GM21576 (cell line): Measurements from ENCODE around the gene CSNK2A2.

Experiments used
- ATAC-seq: cut with Tn5 transposase; IDR thresholded peaks from one replicate; pipeline ENCODE4 v1.9.1; 2021; ENCODE audit warnings: mild to moderate bottlenecking, moderate library complexity; ENCODE audit not compliant: unreplicated experiment

CSNK2A2 gene

DNA sequence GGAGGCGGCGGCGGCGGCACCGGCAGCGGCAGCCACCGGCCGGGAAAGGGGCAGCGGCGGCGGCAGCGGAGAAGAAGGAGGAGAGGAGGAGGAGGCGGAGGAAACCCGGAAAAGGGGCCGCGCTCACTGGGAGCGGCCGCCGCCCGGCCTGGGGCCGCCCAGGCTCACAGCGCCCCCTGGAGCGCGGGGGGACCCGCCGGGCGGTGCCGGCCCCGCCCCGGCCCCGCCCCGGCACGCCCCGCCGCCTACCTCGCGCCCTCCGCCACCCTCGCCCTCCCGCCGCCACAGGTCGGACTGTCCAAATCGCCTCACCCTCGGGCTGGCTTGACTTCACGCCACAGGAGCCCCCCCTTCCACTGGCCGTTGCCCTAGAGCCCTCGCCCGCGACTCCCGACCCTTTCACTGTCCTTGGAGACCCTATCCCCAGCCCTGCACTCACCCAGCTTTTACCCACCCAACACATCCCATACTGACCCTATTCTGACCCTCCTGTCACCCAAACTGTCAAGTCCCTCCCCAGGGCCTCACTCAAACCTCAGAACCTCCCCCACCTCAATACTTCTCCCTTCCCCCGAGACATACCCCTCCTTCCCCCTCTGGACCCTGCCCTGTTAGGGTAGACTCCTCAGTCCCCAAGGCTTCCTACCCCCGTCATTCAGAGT, at the start of gene CSNK2A2:
TSS of gene CSNK2A2 (minus strand) at position 85 of the 662 bp plus-strand sequence. CDS start 370 bp downstream, outside the sequence.
- peak; percentile 84 for ATAC-seq

DNA sequence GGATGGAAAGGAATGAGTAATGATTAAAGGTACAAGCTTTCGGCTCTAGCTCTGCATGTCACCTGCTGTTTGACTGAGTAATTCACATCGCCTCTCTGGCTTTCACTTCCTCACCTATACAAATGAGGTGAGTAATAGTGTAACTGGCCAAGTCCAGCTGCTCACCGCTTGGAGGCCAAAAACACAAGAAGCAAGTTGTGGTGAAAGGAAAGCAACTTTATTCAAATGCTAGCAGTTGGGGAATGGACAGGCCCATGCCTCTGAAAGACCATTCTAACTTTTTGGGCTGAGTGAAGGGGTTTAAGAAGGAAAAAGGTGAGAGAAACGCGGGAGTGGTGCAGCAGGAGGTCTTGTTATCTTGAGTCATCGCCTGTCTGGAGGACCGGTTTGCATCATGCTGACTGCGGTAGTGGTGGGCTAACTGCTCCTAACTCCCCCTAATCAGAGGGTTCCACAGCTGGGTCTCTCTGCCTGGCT, 45.7 kb upstream of the CSNK2A2 start:
- peak; percentile 99 for ATAC-seq

DNA sequence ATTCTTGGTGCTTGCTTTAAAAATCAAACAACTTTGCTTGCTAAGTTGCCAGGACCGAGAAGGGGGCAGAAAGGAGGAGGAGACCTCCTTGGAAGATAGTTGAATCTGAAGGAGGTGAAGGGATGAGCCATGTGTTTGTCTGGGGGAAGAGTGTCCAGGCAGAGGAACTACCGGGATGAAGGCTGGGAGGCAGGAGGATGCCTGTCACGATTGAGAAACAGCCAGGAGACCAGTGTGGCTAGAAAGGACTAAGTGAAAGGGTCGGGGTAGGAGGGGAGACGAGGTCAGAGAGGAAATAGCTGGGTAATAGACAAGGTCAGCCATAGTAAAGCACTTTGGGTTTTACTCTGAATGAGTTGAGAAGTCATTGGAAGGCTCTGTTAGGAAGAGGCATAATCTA, 38.9 kb upstream of the CSNK2A2 start:
- no peak for ATAC-seq

DNA sequence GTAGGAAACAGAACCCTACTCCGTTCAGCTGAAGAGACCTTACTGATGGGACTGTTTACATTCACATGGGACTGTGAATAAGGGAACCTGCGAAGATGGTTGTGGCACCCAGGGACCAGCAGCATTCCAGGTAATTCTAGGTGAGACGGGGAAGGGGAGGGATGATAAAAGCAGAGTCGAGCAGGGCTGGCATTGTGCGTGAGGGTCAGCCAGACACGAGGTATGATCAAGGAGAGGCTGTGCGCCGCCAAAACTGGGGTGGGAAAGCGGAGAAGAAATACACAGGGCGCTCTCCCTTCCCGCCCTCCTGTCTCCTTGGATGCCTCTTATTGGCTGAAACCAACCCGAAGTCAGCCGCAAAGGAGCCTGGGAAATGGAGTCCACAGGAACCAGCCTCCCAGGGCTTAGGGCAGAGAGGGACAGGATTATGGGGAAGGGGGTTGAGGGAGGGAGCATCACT, 38.4 kb upstream of the CSNK2A2 start:
- ATAC-seq: peak; percentile 97

DNA sequence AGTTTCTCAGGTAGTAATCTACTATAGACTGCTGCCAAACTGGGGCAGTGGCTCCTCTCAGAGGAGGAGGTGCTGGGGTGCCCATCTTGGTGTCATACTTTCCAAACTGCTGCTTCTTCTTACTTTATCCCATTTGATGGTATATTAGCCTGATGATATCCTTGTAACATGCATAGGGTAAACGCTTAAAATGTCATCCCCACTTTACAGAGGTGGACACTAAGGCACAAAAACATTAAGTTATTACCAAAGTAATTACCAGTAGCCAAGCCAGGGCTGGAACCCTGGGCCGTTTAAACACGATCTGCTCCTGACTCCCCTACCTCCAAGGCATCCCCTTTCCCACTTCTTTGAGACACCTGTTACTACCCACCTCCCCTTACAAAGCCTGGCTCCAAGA, 37.8 kb upstream of the CSNK2A2 start:
- no peak for ATAC-seq

DNA sequence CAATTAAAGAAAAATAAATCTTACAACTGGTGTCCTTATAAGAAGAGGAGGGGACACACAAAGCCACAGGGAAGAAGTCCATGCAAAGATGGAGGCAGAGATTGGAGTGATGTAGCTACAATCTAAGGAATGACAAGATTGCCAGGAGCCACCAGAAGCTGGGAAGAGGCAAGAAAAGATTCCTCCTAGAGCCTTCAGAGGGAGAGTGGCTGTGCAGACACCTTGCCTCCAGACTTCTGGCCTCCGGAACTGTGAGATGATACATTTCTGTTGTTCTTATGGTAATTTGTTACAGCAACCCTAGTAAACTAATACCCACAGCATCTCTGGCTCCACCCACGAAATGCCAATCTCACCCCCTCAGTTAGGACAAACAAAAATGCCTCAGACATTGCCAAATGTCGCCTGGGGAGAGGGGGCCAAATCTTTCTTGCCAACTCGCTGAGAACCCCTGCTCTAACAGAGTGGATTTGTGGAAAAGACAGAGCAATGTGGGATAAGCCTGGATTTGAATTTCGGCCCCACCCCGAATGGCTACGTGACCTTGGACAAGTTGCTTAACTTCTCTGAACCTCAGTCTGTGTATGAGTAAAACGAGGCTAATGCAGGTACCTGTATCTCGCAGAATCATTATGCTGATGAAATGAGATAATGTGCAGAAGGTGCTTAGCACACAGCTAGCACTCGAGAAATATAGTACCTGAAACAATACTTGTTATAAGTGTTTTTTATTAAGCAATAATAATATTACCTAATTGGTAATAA, 37.1 kb upstream of the CSNK2A2 start:
- no peak for ATAC-seq

DNA sequence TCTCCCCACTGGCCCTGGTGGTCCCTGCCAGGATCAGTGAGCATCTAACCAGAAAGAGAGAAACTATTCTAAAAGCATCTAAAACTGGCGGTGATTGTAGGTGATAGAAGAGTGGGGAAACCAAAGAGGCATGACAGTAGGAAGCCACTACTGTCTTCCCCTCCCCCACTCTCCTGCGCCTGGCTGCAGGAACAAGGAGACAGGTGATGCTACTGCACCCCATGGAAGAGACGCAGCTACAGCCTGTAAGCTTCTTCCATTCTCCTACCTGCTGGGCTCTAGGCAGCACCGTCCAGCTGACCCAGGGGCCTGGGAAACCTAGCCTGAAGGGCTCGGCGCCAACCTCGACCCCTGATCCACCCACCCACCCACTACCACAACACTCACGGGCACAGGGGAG, 32.4 kb upstream of the CSNK2A2 start:
- no peak for ATAC-seq

DNA sequence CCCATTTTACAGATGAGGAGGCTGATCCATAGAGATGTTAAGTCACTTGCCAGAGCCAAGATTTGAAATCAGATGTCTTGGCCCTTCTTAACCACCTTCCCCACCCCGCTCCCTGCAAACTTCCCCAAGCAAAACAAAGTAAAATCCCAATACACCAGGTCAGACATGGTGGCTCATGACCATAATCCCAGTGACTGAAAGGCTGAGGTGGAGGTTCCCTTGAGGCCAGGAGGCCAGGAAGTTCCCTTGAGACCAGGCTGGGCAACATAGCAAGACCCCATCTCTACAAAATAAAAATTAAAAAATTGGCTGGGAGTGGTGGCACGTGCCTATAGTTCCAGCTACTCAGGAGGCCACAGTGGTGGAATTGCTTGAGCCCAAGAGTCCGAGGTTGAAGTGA, 28.9 kb upstream of the CSNK2A2 start:
- ATAC-seq: no peak

DNA sequence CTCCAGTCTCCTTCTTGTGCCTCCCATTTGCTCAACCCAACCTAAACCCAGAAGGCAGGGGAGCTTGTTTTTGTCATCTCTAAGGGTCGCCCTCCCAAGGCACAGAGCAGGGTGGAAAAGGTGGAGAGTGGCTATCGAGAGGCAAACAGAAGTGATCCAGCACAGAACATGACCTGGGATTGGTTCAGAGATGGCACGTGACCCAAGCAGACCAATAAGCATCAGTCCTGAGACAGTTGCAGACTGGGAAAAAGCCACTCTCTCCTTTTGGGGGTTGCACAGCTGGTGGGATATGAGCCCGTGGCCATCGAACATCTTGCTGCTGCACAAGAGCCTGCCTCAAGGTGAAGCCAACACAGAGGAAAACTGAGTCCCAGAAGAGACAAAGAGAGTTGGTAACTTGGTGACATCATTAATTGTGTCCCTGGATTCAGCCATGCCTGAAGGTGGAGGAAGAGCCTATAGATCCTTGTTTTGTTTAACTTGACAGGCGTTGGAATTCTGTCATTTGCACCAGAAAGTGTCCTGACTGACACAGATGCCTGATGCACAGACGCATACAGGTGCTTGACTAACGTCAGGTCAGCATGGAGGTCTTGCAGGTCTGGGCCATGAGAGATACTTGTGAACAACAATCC, 28.2 kb upstream of the CSNK2A2 start:
- ATAC-seq: no peak

DNA sequence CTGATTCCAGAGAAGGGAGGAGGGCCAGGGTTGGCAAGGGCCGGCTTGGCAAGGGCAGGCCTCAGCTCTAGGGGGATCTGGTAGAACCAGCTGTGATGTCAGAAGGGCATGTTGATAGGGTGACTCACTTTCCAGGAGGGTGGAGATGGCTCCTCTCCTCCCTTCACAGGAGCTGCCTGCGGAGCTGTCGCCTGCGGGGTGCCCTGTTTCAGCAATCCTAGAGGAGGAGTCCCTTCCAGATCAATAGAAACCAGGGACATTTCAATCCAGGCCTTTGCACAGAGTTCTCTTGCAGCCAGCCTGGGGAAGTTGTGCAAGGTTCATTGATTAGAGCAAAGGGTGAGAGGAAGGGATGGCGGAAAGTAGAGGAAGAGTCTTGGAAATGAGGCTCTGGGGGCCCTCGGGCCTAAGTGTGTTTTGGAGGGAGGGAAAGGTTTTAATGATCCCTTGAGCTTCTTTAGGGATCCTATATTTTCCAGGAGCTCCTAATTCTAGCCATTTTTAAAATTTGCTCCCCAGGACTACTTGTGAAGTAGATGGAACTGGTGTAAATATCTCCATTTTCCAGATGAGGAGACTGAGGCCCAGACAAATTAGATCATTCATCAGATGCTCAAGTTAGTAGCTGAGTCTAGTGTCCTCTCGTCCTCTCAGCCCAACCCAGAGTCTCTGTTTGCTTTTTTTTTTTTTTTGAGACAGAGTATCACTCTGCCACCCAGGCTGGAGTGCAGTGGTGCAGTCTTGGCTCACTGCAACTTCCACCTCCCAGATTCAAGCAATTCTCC, 24.8 kb upstream of the CSNK2A2 start:
- no peak for ATAC-seq

DNA sequence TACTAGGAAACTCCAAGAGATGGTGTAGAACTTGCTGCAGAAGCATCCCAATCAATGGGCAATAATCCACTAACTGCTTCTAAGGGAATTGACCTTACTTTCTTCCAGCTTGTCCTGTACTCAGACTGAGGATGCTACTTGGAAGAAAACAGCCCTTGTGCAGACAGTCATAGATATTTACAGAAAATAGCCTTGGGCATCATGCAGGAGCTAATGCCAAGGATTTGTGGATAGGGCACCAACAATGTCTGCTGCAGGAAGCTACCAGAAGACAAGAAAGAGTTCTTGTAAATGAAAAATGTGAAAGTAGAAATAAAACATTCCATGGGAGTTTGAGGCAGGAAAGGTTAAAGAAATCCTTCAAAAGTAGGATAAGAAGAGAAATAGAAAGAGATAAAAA, 21.5 kb upstream of the CSNK2A2 start:
- ATAC-seq: no peak

DNA sequence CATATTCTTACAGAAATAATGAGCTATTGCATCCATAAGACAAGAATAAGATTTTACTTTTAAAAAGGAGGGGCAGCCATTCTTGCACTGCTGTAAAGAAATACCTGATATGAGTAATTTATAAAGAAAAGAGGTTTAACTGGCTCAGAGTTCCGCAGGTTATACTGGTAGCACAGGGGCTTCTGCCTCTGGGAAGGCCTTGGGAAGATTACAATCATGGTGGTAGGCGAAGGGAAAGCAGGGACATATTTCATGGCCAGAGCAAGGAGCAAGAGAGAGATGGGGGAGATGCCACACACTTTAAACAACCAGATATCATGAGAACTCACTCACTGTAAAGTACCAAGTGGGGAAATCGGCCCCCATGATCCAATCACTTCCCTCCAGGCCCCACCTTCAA, 20.9 kb upstream of the CSNK2A2 start:
- no peak for ATAC-seq

DNA sequence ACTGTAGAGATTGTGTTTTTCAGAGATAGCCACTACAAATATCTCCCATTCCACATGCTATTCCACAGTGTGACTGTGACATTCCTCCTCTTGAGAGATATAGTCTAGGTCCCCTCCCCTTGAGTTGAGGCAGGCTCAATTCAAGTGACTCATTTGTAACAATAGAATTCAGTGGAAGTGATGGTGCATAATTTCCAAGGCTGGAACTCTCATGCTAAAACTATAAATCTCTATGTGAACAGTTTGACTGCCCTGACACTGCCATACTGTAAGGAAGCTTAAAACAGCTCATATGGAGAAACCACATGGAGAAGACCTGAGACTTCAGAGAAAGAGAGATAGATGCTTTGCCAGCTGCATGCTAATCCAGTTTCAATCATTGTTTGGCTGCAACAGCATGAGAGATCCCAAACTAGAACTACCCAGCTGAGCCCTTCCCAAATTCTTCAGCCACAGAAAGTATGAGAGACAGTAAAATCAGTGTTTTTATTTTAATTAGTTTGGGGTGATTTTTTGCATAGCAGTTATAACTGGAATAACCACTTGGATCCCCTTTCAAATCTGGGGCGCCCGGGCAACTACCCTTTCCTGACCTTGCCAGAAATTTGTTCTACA, 19.5 kb upstream of the CSNK2A2 start:
- ATAC-seq: no peak

DNA sequence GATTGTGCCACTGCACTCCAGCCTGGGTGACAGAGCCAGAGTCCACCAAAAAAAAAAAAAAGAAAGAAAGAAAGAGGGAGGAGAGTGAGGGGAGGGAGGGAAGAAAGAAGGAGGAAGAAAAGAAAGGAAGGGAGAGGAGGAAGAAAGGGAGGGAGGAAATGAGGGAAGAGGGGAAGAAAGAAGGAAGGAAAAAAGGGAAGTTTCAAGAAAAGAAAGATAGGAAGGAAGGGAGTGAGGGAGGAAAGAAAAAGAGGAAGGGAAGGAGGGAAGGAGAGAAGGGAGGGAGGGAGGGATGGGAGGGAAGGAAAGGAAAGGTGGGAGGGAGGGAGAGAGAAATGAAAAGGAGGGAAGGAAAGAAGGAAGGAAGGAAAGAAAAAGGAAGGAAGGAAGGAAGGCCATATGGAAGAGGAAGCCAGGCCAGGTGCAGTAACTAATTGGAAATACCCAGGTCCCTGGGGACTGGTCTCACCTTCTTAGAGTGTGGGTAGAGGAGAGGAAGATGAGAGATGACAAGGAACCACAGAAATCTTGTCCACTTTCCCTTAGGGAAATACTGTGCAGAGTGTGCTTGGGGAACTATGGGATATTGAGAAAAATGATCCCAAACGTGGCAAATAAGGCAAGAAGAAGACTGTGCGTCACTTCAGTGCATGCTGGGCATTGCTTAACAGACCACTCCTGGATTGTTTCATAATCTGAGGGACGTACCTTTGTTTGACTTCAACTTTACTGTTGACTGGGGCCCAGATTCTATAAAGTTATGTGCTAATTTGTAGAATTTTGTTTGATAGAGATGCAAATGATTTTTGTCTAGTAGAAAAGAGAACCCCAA, 15.1 kb upstream of the CSNK2A2 start:
- ATAC-seq: no peak

DNA sequence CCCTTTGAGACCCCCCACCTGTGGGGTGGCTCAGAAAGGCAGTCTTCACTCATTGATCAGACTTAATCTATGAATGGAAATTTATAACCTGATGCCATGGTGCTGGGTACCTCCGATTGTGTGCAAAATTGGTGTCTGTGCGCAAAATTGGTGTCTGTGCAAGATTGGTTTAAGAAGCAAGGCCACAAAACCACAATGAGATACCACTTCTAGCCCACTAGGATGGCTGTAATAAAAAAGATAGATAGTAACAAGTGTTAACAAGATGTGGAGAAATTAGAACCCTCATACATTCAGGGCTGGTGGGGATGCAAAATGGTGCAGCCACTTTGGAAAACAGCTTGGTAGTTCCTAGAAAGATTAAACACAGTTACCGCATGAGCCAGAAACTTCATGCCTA, 13.9 kb upstream of the CSNK2A2 start:
- ATAC-seq: no peak

DNA sequence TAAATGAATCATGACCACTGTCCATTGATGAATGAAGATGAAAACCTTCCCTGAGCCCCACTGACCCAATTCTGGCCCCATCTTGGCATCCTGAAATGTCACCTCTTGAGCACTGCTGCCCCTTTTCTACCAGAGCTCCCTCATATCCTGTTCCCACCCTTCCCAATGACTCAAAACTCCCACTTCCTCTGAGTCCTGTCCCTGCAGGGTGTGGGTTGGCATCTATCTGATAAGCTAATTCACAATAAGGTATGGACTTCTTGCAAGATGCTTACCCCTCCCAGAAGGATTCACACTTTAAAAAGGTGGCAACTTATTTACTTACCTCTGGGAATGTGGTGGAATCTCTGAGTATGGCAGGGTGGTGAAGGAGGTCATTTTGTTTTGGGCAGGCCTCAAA, 13.3 kb upstream of the CSNK2A2 start:
- no peak for ATAC-seq

DNA sequence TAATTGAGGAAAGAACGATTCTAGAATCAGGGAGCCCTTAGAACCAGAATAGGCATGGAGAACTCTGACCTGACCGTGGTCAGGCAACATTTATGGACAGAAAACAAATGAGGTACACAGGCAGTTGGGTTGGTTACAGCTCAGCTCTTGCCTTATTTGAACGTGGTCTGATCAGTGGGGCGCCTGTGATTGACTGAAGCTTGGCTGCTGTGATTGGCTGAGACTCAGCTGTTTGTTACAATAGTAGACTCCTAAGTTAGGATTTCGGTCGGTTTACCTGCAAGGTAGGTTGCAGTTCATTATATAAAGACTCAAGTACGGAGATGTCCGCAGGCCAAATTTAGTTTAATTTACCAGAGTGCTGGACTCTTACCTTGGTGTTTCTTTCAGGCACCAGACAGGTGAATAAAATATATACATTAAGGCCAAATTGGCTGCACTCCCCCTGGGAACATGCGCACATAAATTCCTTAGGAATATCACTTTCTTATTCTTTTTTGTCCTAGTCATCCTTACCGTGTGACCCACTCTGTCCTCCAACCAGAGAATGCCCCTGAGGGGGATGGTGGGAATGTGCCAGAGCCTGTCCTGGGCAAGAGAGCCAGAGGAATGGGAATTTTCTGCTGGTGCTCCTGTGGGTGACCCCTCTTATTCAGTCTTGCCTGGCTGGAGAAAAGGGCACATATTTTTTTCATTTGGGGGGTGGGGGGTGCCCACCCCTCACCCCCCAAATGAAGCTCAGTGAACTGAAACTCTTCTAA, 7.5 kb upstream of the CSNK2A2 start:
- ATAC-seq: no peak

DNA sequence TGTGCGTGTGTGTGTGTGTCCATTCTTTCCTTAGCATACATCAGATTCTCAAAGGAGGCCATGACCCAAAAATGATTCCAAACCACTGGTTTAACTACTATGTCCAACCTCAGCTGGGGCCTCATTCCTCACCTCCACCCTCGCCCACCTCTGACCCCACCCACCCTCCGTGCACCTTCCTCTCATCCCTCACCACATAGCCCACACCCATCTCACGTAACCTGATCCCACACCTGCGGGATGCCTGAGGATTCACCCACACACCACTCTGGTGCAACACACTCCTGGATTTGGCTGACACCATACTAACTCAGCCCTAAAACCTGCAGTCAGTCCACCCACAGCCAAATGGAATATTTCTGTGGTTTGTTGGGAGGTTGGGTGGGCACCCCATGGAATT, 3.3 kb upstream of the CSNK2A2 start:
- ATAC-seq: no peak
